GM18502 (cell line): Measurements from ENCODE around the gene SETD6.
"Not testable (repeated sequence)": the region's sequence is repeated elsewhere in the genome, so short reads cannot be mapped to it uniquely, and the experiment has no call there.

Experiments
- ATAC-seq: cut with Tn5 transposase; IDR thresholded peaks from one replicate; pipeline ENCODE4 v1.9.1; 2021; ENCODE audit warnings: mild to moderate bottlenecking; ENCODE audit not compliant: unreplicated experiment, poor library complexity

SETD6 gene

GRCh38 chr16:58515125-58515870 is at the start of gene SETD6:
TSS of gene SETD6 (plus strand) at chr16:58515517. CDS start at chr16:58515538, 21 bp downstream.
- peak; percentile 71 for ATAC-seq

DNA sequence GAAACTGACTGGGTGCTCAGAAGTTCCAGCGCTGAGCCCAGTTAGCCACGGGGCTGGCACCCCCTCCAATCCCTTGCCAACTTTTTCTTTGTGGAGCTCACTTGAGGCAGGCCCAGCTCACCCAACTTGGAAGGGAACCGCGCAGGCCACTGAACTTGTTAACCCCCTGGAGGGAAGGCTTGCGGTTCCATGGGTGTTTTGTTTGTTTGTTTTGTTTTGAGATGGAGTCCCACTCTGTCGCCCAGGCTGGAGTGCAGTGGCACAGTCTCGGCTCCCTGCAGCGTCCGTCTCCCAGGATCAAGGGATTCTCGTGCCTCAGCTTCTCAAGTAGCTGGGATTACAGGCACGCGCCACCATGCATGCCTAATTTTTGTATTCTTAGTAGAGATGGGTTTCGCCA is 49.5 kb upstream of the SETD6 start:
- ATAC-seq, result no peak

DNA sequence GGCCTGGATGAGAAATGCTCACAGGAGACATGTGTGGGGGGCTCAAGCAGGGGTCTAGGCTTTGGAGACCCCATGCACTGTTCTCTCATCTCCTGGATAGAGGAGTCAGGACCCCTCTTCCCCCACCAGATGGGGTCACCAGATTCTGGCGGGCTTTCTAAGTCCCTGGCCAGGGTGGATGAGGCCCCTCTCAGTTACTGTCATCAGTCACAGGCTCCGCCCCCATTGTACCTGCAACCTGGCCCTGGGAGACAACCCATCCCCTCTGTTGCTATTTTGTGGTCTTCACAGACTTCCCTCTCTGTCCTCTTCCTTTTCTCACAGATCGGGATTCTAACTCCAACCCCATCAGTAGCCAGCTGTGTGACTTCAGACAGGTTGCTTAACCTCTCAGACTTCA is 48.9 kb upstream of the SETD6 start:
- no peak for ATAC-seq

DNA sequence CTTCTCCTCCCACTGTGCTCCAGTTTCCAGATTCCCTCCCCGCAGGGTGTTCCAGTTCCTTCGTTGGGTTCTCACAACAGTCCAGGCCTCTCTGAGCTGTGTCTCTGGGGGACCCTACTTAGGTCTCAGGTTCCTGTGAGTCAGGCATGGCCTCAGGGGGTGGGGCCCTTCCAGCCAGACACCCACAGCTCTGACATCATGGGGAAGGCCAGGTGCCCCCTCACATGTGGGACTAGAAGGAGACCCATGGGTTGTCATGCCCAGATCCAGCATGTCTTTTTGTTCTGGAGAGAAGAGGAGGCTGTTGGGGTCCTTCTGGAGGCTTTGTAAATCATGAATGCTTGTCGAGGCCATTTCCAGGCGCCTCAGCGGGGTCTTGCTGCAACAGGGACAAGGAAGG is 47.4 kb upstream of the SETD6 start:
- ATAC-seq, result no peak

- no peak for ATAC-seq
Observed at GRCh38 chr16:58471209-58471975, 43.9 kb upstream of the SETD6 start.

GRCh38 chr16:58472266-58472665 is 43.1 kb upstream of the SETD6 start:
- no peak for ATAC-seq

GRCh38 chr16:58472827-58473226 is 42.5 kb upstream of the SETD6 start:
- no peak for ATAC-seq

DNA sequence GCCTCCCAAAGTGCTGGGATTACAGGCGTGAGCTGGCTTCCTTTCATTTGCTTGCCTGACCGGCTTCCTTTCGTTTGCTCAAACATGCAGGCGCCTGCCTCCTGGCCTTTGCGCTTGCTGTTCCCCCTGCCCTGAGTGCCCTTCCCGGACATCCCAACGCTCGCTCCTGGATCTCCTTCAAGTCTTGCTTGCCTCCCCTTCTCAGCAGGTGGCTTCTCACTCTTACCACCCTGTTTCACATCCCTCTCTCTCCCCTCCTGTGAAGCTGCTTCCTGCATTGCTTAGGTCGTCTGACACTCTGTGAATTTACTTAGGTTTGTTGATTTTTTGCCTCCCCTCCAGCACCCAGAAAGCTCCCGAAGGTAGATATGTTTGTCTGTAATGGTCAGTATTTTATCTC is 41.0 kb upstream of the SETD6 start:
- no peak for ATAC-seq

DNA sequence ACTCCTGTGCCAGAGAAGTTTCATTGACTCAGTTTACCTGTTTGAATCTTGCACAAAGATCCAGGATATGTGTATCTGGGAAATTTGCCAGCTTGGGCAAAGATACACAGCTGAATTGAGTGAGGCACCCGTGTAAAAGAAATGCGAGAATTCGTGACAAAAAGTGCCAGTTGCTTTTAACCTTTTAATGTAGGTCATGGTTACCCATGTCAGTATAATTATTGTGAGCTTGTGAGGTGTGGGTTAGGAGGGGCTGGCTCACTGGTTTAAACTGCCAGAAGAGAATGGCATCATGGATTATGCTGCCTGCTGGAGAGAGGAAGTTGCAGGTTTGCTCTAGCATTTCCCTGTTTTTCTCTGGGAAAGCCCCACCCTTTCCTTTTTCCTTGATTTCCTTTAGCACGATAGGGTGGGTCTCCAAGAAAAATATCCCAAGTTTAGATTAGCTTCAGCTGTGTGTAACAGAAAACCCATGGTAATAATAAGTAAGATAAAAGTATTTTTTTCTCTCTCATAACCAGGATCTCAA is 40.2 kb upstream of the SETD6 start:
- no peak for ATAC-seq

- no peak for ATAC-seq
Observed at GRCh38 chr16:58476791-58477190, 38.5 kb upstream of the SETD6 start.

DNA sequence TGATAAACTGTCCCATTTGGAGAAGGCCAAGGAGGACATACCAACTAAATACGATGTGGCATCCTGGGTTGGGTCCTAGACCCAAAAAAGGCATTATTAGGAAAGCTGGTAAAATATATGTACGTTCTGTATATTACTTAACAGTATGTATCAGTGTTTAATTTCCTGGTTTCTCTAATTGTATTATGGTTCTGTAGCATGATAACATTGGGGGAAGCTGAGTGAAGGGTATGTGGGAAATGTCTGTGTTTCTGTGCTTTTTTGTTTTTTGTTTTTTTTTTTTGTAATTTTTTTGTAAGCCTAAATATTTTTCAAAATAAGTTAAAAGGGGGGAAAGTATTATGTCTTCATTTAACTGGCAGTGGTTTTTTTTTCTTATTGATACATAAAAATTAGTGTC is 36.9 kb upstream of the SETD6 start:
- no peak for ATAC-seq

GRCh38 chr16:58481226-58481869 is 34.0 kb upstream of the SETD6 start:
- ATAC-seq, result no peak

GRCh38 chr16:58481931-58482330 is 33.4 kb upstream of the SETD6 start:
- no peak for ATAC-seq

- no peak for ATAC-seq
Observed at GRCh38 chr16:58485184-58485887, 30.0 kb upstream of the SETD6 start.

GRCh38 chr16:58487566-58488351 is 27.6 kb upstream of the SETD6 start:
- ATAC-seq, result peak; percentile 76

GRCh38 chr16:58488531-58488930 is 26.8 kb upstream of the SETD6 start:
- ATAC-seq, result no peak

GRCh38 chr16:58490065-58490464 is 25.3 kb upstream of the SETD6 start:
- no peak for ATAC-seq

- not testable (repeated sequence) for ATAC-seq
Observed at GRCh38 chr16:58490539-58490938, 24.8 kb upstream of the SETD6 start.

GRCh38 chr16:58492066-58492465 is 23.3 kb upstream of the SETD6 start:
- ATAC-seq, result no peak

DNA sequence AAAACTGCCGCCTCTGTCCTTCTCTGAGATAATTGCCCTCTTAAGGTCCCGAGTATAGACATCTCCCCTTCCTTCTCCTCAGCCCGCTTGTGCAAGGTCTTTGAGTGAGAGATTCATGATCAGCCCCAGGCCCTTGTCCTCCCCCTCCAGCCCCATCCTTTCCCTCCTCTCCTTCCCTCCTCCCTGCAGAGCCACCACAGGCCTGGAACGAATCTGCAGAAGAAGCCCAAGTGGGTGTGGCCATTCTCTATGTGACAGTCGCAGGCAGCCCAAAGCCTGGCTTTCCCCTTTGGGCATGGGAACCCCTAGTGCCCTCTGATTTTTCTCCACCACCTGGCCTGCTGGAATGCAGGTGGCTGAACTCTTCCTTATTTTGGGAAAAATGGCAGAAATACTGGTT is 22.6 kb upstream of the SETD6 start:
- no peak for ATAC-seq
